Panc1 (cell line): Measurements from ENCODE around the gene TMTC1. TPM values are rescaled to one million over a fixed set of nuclear protein-coding genes. Genes with fewer than 3 reads are reported as not detected.

ENCODE experiments used
- ATAC-seq: fragments of 200-7000 bp; cut with Tn5 transposase; 2 replicates; pipeline ENCODE4 v1.9.1; 2020; ENCODE audit warnings: mild to moderate bottlenecking, moderate library complexity
- BruUV-seq: library from RNA; stranded (reverse); fragments of 400-500 nt; replicated peaks from 2 replicates; lab custom pipeline; 2021; lab: Mats Ljungman, UMichigan
- CTCF ChIA-PET: fragments of 300-600 bp; sonication (Branson Sonifier 250); formaldehyde crosslinking; loops from one replicate; lab custom pipeline; 2022; ENCODE audit warnings: antibody characterized with exemption; lab: Charles Lee
- POLR2A ChIA-PET: fragments of 300-600 bp; sonication (Branson Sonifier 250); formaldehyde crosslinking; loops from one replicate; lab custom pipeline; 2022; ENCODE audit warnings: antibody characterized with exemption; lab: Charles Lee
- DNase-seq: peaks from one replicate; pipeline ENCODE4 v3.0.0-alpha.2; 2010; ENCODE audit warnings: low read depth, low spot score
- H3K27ac ChIP-seq: 2 replicates; pipeline ENCODE4 v1.5.1; 2011; ENCODE audit warnings: mild to moderate bottlenecking, low read length, inconsistent platforms
- H3K27me3 ChIP-seq: fragments of 200-500 bp; sonication (Bioruptor generic); 2 replicates; pipeline ENCODE4 v1.6.0; 2014; ENCODE audit warnings: low read length, inconsistent platforms; ENCODE audit not compliant: control insufficient read depth, insufficient read depth
- H3K36me3 ChIP-seq: fragments of 200-500 bp; sonication (Bioruptor generic); 2 replicates; pipeline ENCODE4 v1.5.1; 2014; ENCODE audit warnings: inconsistent platforms, mild to moderate bottlenecking, low read length, moderate library complexity; ENCODE audit not compliant: control insufficient read depth, insufficient read depth
- H3K4me1 ChIP-seq: 2 replicates; pipeline ENCODE4 v1.5.1; 2011; ENCODE audit warnings: inconsistent platforms, mild to moderate bottlenecking, low read length, moderate library complexity; ENCODE audit not compliant: control insufficient read depth, insufficient read depth
- H3K4me3 ChIP-seq, 2 experiments: 2 replicates each; pipeline ENCODE4 v1.5.1; 2011 to 2012; ENCODE audit warnings: low read depth in 2 of 2, low read length in 2 of 2, mild to moderate bottlenecking in 2 of 2, inconsistent platforms in 1 of 2, moderate library complexity in 1 of 2
- H3K9me3 ChIP-seq: fragments of 200-500 bp; sonication (Bioruptor generic); 2 replicates; pipeline ENCODE4 v1.5.1; 2014; ENCODE audit warnings: low read depth, mild to moderate bottlenecking, inconsistent platforms, low read length, moderate library complexity; ENCODE audit not compliant: control insufficient read depth, insufficient read depth
- CTCF ChIP-seq: fragments of 450-650 bp; IDR thresholded peaks from 2 replicates; pipeline ENCODE4 v1.5.1; 2017; ENCODE audit warnings: mild to moderate bottlenecking
- POLR2AphosphoS5 ChIP-seq: IDR thresholded peaks from 2 replicates; pipeline ENCODE4 v1.6.1; 2012; ENCODE audit warnings: mild to moderate bottlenecking, low read depth, low read length, moderate library complexity
- REST ChIP-seq, 2 experiments: IDR thresholded peaks; 2 replicates each; pipeline ENCODE4 v1.6.1; 2011 to 2012; ENCODE audit warnings: low read depth in 2 of 2, control low read depth in 1 of 2, low read length in 1 of 2, mild to moderate bottlenecking in 1 of 2, moderate library complexity in 1 of 2; ENCODE audit not compliant: insufficient read depth in 1 of 2
- SIN3A ChIP-seq: IDR thresholded peaks from 2 replicates; pipeline ENCODE4 v1.6.1; 2012; ENCODE audit warnings: low read depth, mild to moderate bottlenecking, low read length, moderate library complexity, borderline replicate concordance; ENCODE audit not compliant: insufficient read depth
- TCF7L2 ChIP-seq: IDR thresholded peaks from 2 replicates; pipeline ENCODE4 v1.6.1; 2011; ENCODE audit warnings: mild to moderate bottlenecking, low read depth, low read length, inconsistent platforms
- in situ Hi-C: cut with HindIII; loops from 2 replicates; pipeline ENCODE4 v1.10.0; 2016; ENCODE audit warnings: low sequenced_read_pairs, low pct_unique_long_range_greater_than_20kb
- intact Hi-C: fragments of 100-400 bp; cut with micrococcal nuclease; formaldehyde crosslinking; loops from one replicate; pipeline ENCODE4 v1.10.0; 2022; ENCODE audit not compliant: unreplicated experiment
- total RNA-seq: library from RNA; stranded (reverse); gene quantifications from one replicate; pipeline ENCODE4 v1.2.1, GENCODE V29; 2021; ENCODE audit not compliant: unreplicated experiment

Gene TMTC1
- total RNA-seq, 1 experiment from 2014 or later = 0.28 TPM

- Histone ChIP-seq H3K27ac (no peak overlapping the region), H3K36me3 (no peaks in the 10 kb centered on the region), H3K27me3 (0 out of 2 replicates have a peak, but pooled peaks cover 4% of the 10 kb centered on the region), H3K4me1 (no peaks in the 10 kb centered on the region), H3K4me3 (no peak overlapping the region), H3K9me3 (no peaks in the 10 kb centered on the region)
- intact Hi-C loops = no loop called here
- DNase-seq (no peak), ATAC-seq (no peak)
- in situ Hi-C loops = no loop called here
- POLR2A ChIA-PET = no interaction called here
- no peak for TF ChIP-seq SIN3A
- no peak for TF ChIP-seq CTCF
- TF ChIP-seq POLR2AphosphoS5 = no peak
- TF ChIP-seq REST (IDR thresholded peaks at IDR 0.05; ENCODE audit: insufficient read depth in 1 of 2, low read depth in 2 of 2, low read length in 1 of 2) = no peak
- no peak for TF ChIP-seq TCF7L2
- CTCF ChIA-PET = no interaction called here
- BruUV-seq = no TSS peak
These were observed 80.2 kb downstream of the TMTC1 start for GRCh38 chr12:29703528-29703927.

- TF ChIP-seq SIN3A = no peak
- TF ChIP-seq CTCF = no peak
- no peak for TF ChIP-seq POLR2AphosphoS5
- no peak for TF ChIP-seq REST (IDR thresholded peaks at IDR 0.05; ENCODE audit: insufficient read depth in 1 of 2, low read depth in 2 of 2, low read length in 1 of 2)
- no peak for TF ChIP-seq TCF7L2
- BruUV-seq = no TSS peak
- ChIA-PET CTCF (no interaction called here), POLR2A (no interaction called here)
- H3K27ac ChIP-seq = no peak overlapping the region
- in situ Hi-C loops (no loop called here), intact Hi-C loops (no loop called here)
- ATAC-seq = no peak
- H3K4me1 ChIP-seq = no peaks in the 10 kb centered on the region
- H3K36me3 ChIP-seq = no peaks in the 10 kb centered on the region
- no peaks in the 10 kb centered on the region for H3K9me3 ChIP-seq
- 0 out of 2 replicates have a peak, but pooled peaks cover 4% of the 10 kb centered on the region for H3K27me3 ChIP-seq
- H3K4me3 ChIP-seq = no peak overlapping the region
- DNase-seq = no peak
These were observed 80.8 kb downstream of the TMTC1 start for GRCh38 chr12:29702972-29703371.
